IMR-90 (cell line): ENCODE measurements around the gene FSTL3.

Source experiments
- CEBPB ChIP-seq: IDR thresholded peaks from 2 replicates; pipeline ENCODE4 v1.6.1; 2012; ENCODE audit warnings: low read depth, low read length, improper control_type of control experiment
- MAFK ChIP-seq: IDR thresholded peaks from 2 replicates; pipeline ENCODE4 v1.6.1; 2012; ENCODE audit warnings: low read depth, low read length, improper control_type of control experiment
- MAZ ChIP-seq: IDR thresholded peaks from 2 replicates; pipeline ENCODE4 v1.6.1; 2012; ENCODE audit warnings: low read depth, mild to moderate bottlenecking, low read length, improper control_type of control experiment, moderate library complexity, borderline replicate concordance
- POLR2A ChIP-seq: IDR thresholded peaks from 2 replicates; pipeline ENCODE4 v1.6.1; 2012; ENCODE audit warnings: mild to moderate bottlenecking, low read depth, low read length
- RCOR1 ChIP-seq: IDR thresholded peaks from 2 replicates; pipeline ENCODE4 v1.6.1; 2012; ENCODE audit warnings: mild to moderate bottlenecking, low read length, improper control_type of control experiment; ENCODE audit not compliant: insufficient replicate concordance
- TF ChIP-seq, protein P1 (sequence below): conservative IDR thresholded peaks from 2 replicates; pipeline ENCODE4 v1.5.1; 2012; ENCODE audit warnings: mild to moderate bottlenecking, low read depth, low read length, improper control_type of control experiment
- TF ChIP-seq, protein P2 (sequence below): fragments of 150-350 bp; IDR thresholded peaks from 2 replicates; pipeline ENCODE4 v1.6.1; 2016; ENCODE audit warnings: low read depth, mild to moderate bottlenecking, low read length, moderate library complexity, borderline replicate concordance

DNA sequence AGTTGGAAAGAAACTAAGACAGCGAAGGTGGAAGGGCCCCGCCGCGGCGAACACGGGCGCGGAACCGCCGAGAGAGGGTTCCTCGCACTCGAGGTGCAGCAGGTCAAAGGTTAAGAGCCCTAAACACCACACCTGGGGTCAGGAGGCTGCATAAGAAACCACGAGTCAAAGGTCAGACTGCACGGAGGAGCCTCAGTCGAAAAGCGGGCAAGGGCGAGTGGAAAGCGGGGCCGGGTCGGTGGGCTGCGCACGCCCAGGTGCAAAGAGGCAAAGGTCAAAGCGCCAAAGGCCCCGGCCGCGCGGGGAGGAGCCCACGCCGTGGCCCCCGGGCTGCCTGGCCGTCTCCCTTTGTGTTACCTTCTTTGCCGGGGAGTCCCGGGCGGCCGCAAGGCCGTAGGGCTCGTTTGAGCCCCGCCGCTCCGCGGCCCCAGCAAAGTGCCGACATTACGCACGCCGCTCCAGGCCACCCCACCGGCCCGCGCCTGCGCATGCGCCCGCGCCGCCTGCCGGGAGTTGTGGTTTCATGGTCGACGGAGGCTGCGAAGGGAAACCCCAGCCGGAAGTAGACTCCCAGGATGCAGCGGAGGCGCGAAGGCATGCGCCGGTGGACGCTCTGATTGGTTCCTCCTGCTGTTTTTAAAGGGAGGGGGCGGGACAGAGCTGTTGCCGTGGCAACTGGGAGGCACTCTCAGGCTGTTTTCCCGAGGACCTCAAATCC lies 43.0 kb upstream of the FSTL3 start, which contains the start of gene POLRMT:
- TF ChIP-seq POLR2A (peak; percentile 57), MAZ (peak; percentile 39; the same call in 1 of the 2 replicates), CEBPB (no peak), MAFK (no peak), RCOR1 (no peak)
- TF ChIP-seq, protein P1, sequence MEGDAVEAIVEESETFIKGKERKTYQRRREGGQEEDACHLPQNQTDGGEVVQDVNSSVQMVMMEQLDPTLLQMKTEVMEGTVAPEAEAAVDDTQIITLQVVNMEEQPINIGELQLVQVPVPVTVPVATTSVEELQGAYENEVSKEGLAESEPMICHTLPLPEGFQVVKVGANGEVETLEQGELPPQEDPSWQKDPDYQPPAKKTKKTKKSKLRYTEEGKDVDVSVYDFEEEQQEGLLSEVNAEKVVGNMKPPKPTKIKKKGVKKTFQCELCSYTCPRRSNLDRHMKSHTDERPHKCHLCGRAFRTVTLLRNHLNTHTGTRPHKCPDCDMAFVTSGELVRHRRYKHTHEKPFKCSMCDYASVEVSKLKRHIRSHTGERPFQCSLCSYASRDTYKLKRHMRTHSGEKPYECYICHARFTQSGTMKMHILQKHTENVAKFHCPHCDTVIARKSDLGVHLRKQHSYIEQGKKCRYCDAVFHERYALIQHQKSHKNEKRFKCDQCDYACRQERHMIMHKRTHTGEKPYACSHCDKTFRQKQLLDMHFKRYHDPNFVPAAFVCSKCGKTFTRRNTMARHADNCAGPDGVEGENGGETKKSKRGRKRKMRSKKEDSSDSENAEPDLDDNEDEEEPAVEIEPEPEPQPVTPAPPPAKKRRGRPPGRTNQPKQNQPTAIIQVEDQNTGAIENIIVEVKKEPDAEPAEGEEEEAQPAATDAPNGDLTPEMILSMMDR = 0 out of 2 replicates have a peak, but pooled peaks have one; percentile 19
- TF ChIP-seq, protein P2, sequence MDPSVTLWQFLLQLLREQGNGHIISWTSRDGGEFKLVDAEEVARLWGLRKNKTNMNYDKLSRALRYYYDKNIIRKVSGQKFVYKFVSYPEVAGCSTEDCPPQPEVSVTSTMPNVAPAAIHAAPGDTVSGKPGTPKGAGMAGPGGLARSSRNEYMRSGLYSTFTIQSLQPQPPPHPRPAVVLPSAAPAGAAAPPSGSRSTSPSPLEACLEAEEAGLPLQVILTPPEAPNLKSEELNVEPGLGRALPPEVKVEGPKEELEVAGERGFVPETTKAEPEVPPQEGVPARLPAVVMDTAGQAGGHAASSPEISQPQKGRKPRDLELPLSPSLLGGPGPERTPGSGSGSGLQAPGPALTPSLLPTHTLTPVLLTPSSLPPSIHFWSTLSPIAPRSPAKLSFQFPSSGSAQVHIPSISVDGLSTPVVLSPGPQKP = peak; percentile 63; the same call in 1 of the 2 replicates
